ENCODE results near the gene SCN1B.

DNA sequence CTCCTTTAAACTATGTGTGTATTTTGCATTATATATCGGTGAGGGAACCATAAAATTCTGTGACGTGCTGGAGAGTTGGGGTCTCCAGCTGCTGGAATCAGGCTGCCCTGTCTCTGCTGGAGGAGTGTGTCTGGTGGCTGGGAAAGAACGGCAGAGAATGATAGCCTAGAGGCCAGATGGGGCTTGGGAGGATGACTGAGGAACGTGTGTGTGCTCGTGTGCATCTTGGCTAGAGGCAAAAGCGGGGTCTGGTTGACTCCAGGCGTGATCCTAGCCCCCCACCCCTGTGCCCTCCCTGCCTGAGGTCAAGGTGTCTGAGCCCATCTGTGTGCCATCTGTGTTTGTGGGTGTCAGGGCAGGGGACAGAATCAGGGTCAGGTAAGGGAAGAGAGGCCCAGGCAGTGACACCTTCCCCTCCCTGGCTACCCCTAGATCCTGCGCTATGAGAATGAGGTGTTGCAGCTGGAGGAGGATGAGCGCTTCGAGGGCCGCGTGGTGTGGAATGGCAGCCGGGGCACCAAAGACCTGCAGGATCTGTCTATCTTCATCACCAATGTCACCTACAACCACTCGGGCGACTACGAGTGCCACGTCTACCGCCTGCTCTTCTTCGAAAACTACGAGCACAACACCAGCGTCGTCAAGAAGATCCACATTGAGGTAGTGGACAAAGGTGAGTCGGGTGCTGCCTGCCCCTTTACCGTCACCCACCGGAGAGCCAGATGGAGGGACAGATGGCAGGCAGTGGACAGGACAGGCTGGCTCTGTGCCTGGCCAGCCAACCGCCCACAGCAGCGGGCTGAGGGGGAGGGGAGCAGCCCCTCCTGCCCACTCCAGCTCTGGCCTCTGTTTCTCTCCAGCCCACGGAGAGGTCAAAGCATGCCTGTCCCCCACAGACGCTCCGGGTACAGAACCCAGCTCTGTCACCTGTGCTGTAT is 3.1 kb downstream of the SCN1B start:
- TF ChIP-seq, protein P1, sequence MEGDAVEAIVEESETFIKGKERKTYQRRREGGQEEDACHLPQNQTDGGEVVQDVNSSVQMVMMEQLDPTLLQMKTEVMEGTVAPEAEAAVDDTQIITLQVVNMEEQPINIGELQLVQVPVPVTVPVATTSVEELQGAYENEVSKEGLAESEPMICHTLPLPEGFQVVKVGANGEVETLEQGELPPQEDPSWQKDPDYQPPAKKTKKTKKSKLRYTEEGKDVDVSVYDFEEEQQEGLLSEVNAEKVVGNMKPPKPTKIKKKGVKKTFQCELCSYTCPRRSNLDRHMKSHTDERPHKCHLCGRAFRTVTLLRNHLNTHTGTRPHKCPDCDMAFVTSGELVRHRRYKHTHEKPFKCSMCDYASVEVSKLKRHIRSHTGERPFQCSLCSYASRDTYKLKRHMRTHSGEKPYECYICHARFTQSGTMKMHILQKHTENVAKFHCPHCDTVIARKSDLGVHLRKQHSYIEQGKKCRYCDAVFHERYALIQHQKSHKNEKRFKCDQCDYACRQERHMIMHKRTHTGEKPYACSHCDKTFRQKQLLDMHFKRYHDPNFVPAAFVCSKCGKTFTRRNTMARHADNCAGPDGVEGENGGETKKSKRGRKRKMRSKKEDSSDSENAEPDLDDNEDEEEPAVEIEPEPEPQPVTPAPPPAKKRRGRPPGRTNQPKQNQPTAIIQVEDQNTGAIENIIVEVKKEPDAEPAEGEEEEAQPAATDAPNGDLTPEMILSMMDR (IDR thresholded peaks at IDR 0.05; ENCODE audit: low read length): no peak
- TF ChIP-seq EZH2 (optimal IDR thresholded peaks at IDR 0.05; ENCODE audit: low read depth, low read length): no peak
